OCI-LY7 (cell line): ENCODE measurements around the gene RNF123.

Source experiments
- EZH2phosphoT487 ChIP-seq: fragments of 200-600 bp; sonication (generic); IDR thresholded peaks from 2 replicates; pipeline ENCODE4 v1.6.1; 2018; ENCODE audit warnings: low read depth, borderline replicate concordance, mild to moderate bottlenecking, mixed run types, antibody characterized with exemption, low read length, moderate library complexity, mixed read lengths
- TF ChIP-seq, protein P1 (sequence below): fragments of 200-600 bp; sonication (generic); conservative IDR thresholded peaks from 2 replicates; pipeline ENCODE4 v1.5.1; 2014; ENCODE audit warnings: mild to moderate bottlenecking, antibody characterized with exemption, low read length, moderate library complexity, mixed read lengths

DNA sequence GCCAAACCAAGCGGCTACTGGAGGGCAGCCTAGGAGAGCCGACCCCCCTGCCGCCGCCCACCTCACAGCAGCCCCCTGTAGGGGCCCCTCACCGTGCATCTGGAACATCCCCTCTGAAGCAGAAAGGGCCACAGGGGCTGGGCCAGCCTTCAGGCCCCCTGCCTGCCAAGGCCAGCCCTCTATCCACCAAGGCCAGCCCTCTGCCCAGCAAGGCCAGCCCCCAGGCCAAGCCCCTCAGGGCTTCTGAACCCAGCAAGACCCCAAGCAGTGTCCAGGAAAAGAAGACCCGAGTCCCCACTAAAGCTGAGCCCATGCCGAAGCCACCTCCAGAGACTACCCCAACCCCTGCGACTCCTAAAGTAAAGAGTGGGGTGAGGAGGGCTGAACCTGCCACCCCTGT is 38.7 kb upstream of the RNF123 start:
- TF ChIP-seq, protein P1, sequence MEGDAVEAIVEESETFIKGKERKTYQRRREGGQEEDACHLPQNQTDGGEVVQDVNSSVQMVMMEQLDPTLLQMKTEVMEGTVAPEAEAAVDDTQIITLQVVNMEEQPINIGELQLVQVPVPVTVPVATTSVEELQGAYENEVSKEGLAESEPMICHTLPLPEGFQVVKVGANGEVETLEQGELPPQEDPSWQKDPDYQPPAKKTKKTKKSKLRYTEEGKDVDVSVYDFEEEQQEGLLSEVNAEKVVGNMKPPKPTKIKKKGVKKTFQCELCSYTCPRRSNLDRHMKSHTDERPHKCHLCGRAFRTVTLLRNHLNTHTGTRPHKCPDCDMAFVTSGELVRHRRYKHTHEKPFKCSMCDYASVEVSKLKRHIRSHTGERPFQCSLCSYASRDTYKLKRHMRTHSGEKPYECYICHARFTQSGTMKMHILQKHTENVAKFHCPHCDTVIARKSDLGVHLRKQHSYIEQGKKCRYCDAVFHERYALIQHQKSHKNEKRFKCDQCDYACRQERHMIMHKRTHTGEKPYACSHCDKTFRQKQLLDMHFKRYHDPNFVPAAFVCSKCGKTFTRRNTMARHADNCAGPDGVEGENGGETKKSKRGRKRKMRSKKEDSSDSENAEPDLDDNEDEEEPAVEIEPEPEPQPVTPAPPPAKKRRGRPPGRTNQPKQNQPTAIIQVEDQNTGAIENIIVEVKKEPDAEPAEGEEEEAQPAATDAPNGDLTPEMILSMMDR = no peak
- no peak for TF ChIP-seq EZH2phosphoT487
